ENCODE results near the gene KLHL12. TPM values are rescaled to one million over a fixed set of nuclear protein-coding genes. Genes with fewer than 3 reads are reported as not detected.
A peak's percentile ranks its signal among the peaks of the same experiment; 100 is the strongest.

Gene KLHL12
- total and polyA plus RNA-seq, 10 of the 15 experiments (the other 5 are each of a cell fraction or from before 2014, with no cell fraction given), result 16.0 to 53.8 (median 30.3) TPM

DNA sequence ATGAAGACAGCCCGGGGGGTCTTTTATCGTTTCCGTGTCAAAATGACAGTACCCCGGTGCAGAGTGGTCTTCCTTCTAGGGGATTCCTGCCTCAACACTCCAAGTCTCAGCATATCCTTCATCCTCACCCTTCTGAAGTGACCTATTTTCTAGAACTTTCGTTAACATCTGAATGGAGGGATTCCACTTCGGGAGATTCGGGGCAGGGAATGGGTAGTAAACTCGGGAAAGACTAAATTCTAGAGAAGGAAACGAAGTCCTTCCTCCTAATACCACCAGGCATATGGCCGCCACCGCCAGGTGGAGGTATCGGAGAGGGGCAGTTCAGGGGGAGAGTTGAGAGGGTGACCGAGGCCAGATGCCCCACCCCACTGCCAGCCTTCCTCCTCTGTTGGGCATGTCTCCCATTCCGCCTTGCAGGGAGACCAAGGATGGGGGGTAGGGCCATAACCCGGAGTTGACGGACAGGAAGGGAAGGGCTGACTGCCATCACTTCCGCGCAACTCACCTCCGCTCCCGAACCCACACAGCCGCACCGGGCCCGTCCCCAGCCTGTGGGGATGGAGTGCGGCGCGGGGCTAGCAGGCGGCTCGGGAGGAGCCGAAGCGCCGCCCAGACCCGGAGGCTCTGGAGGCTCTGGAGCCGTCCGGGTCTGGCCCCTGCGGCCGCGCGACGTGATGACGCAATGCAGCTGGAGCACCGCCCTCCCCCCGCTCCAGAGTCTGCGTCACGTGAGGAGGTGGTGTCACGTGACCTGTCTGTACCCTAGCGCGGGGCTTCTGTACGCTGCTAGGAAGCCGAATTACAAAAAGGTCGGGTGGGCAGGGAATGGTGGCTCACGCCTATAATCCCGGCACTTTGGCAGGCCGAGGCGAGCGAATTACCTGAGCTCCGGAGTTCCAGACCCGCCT is at the start of gene KLHL12 (continued):
- TF ChIP-seq KLF5 (IDR thresholded peaks at IDR 0.05; ENCODE audit: partially characterized antibody) (peak; percentile 79), CBX5 (IDR thresholded peaks at IDR 0.05; ENCODE audit: low read depth) (0 out of 2 replicates have a peak, but pooled peaks have one; percentile 21), SIN3A (IDR thresholded peaks at IDR 0.05; ENCODE audit: low read depth, low read length) (peak; percentile 98), MTA3 (IDR thresholded peaks at IDR 0.05; ENCODE audit: borderline replicate concordance, low read length) (no peak), ZBTB33 (IDR thresholded peaks at IDR 0.05) (no peak), E2F4 (IDR thresholded peaks at IDR 0.05; ENCODE audit: low read depth, low read length) (peak; percentile 87), YY1 (IDR thresholded peaks at IDR 0.05; ENCODE audit: low read depth, low read length) (peak; percentile 47), RCOR1 (conservative IDR thresholded peaks at IDR 0.05; ENCODE audit: low read depth, low read length) (no peak), CREM (IDR thresholded peaks at IDR 0.05; ENCODE audit: low read depth) (peak; percentile 98), NFIC (IDR thresholded peaks at IDR 0.05; ENCODE audit: low read depth, low read length) (peak; percentile 82), KAT2A (conservative IDR thresholded peaks at IDR 0.05; ENCODE audit: control insufficient read depth, low read depth, low read length) (no peak), ZNF217 (IDR thresholded peaks at IDR 0.05) (no peak), POLR2AphosphoS5 (IDR thresholded peaks at IDR 0.05; ENCODE audit: low read length) (peak; percentile 85), IRF4 (IDR thresholded peaks at IDR 0.05; ENCODE audit: low read depth, low read length) (no peak), STAT1 (conservative IDR thresholded peaks at IDR 0.05) (peak; percentile 60; the same call in 1 of the 2 replicates), TAF1 (IDR thresholded peaks at IDR 0.05; ENCODE audit: borderline replicate concordance, low read depth, low read length) (peak; percentile 67; the same call in 1 of the 2 replicates)
- TF ChIP-seq, protein P1, sequence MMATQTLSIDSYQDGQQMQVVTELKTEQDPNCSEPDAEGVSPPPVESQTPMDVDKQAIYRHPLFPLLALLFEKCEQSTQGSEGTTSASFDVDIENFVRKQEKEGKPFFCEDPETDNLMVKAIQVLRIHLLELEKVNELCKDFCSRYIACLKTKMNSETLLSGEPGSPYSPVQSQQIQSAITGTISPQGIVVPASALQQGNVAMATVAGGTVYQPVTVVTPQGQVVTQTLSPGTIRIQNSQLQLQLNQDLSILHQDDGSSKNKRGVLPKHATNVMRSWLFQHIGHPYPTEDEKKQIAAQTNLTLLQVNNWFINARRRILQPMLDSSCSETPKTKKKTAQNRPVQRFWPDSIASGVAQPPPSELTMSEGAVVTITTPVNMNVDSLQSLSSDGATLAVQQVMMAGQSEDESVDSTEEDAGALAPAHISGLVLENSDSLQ (IDR thresholded peaks at IDR 0.05), result peak; percentile 89
- TF ChIP-seq, protein P2, sequence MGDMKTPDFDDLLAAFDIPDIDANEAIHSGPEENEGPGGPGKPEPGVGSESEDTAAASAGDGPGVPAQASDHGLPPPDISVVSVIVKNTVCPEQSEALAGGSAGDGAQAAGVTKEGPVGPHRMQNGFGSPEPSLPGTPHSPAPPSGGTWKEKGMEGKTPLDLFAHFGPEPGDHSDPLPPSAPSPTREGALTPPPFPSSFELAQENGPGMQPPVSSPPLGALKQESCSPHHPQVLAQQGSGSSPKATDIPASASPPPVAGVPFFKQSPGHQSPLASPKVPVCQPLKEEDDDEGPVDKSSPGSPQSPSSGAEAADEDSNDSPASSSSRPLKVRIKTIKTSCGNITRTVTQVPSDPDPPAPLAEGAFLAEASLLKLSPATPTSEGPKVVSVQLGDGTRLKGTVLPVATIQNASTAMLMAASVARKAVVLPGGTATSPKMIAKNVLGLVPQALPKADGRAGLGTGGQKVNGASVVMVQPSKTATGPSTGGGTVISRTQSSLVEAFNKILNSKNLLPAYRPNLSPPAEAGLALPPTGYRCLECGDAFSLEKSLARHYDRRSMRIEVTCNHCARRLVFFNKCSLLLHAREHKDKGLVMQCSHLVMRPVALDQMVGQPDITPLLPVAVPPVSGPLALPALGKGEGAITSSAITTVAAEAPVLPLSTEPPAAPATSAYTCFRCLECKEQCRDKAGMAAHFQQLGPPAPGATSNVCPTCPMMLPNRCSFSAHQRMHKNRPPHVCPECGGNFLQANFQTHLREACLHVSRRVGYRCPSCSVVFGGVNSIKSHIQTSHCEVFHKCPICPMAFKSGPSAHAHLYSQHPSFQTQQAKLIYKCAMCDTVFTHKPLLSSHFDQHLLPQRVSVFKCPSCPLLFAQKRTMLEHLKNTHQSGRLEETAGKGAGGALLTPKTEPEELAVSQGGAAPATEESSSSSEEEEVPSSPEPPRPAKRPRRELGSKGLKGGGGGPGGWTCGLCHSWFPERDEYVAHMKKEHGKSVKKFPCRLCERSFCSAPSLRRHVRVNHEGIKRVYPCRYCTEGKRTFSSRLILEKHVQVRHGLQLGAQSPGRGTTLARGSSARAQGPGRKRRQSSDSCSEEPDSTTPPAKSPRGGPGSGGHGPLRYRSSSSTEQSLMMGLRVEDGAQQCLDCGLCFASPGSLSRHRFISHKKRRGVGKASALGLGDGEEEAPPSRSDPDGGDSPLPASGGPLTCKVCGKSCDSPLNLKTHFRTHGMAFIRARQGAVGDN (IDR thresholded peaks at IDR 0.05), result peak; percentile 87
- TF ChIP-seq, protein P3, sequence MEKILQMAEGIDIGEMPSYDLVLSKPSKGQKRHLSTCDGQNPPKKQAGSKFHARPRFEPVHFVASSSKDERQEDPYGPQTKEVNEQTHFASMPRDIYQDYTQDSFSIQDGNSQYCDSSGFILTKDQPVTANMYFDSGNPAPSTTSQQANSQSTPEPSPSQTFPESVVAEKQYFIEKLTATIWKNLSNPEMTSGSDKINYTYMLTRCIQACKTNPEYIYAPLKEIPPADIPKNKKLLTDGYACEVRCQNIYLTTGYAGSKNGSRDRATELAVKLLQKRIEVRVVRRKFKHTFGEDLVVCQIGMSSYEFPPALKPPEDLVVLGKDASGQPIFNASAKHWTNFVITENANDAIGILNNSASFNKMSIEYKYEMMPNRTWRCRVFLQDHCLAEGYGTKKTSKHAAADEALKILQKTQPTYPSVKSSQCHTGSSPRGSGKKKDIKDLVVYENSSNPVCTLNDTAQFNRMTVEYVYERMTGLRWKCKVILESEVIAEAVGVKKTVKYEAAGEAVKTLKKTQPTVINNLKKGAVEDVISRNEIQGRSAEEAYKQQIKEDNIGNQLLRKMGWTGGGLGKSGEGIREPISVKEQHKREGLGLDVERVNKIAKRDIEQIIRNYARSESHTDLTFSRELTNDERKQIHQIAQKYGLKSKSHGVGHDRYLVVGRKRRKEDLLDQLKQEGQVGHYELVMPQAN (conservative IDR thresholded peaks at IDR 0.05), result peak; percentile 95
